ENCODE results near the gene ST14.
"Not testable (repeated sequence)": the region's sequence is repeated elsewhere in the genome, so short reads cannot be mapped to it uniquely, and the experiment has no call there.

The ST14 gene

GRCh38 chr11:130241713-130242112 lies 82.1 kb downstream of the ST14 start:
- no peak for FAIRE-seq

- no peak for FAIRE-seq
These were observed 84.2 kb downstream of the ST14 start for GRCh38 chr11:130243816-130244215.

- no peak for FAIRE-seq
These were observed 85.3 kb downstream of the ST14 start for GRCh38 chr11:130244848-130245247.

GRCh38 chr11:130245375-130245774 lies 85.8 kb downstream of the ST14 start:
- FAIRE-seq = not testable (repeated sequence)

- no peak for FAIRE-seq
These were observed 86.7 kb downstream of the ST14 start for GRCh38 chr11:130246270-130246669.

- no peak for FAIRE-seq
These were observed 87.2 kb downstream of the ST14 start for GRCh38 chr11:130246738-130247137.

- FAIRE-seq = no peak
These were observed 87.7 kb downstream of the ST14 start for GRCh38 chr11:130247319-130247718.

- FAIRE-seq = no peak
These were observed 89.8 kb downstream of the ST14 start for GRCh38 chr11:130249371-130249770.

- FAIRE-seq = not testable (repeated sequence)
These were observed 90.3 kb downstream of the ST14 start for GRCh38 chr11:130249929-130250328.

- not testable (repeated sequence) for FAIRE-seq
These were observed 92.2 kb downstream of the ST14 start for GRCh38 chr11:130251763-130252162.

Data from endometrium (tissue), 2 donors.